Stimulated activated CD4-positive, alpha-beta T cell treated with anti-CD3 and anti-CD28 coated beads, Interleukin-1b, Interleukin-23, amount 100 ng/mL, for 48 hours (primary cell): ENCODE results near the gene ALDH2.
"Not testable (repeated sequence)": the region's sequence is repeated elsewhere in the genome, so short reads cannot be mapped to it uniquely, and the experiment has no call there.

Source experiments
- DNase-seq: peaks from one replicate; pipeline ENCODE4 v3.0.0-alpha.2; 2020

ALDH2 gene

GRCh38 chr12:111766608-111767361 is at the start of gene ALDH2:
TSS of gene ALDH2 (plus strand) at chr12:111766933. CDS start at chr12:111766983, 50 bp downstream.
- peak; percentile 19 for DNase-seq

GRCh38 chr12:111719316-111719715 is 47.4 kb upstream of the ALDH2 start:
- not testable (repeated sequence) for DNase-seq

GRCh38 chr12:111720457-111720856 is 46.3 kb upstream of the ALDH2 start:
- no peak for DNase-seq

GRCh38 chr12:111723646-111724360 is 42.9 kb upstream of the ALDH2 start:
- DNase-seq = not testable (repeated sequence)

- DNase-seq = no peak
Observed at GRCh38 chr12:111728795-111729194, 37.9 kb upstream of the ALDH2 start.

- DNase-seq = no peak
Observed at GRCh38 chr12:111730420-111730819, 36.3 kb upstream of the ALDH2 start.

GRCh38 chr12:111732786-111733185 is 33.9 kb upstream of the ALDH2 start:
- no peak for DNase-seq

- no peak for DNase-seq
Observed at GRCh38 chr12:111733340-111733915, 33.3 kb upstream of the ALDH2 start.

- DNase-seq = not testable (repeated sequence)
Observed at GRCh38 chr12:111739524-111739923, 27.2 kb upstream of the ALDH2 start.

- DNase-seq = no peak
Observed at GRCh38 chr12:111741235-111741812, 25.4 kb upstream of the ALDH2 start.

- DNase-seq = no peak
Observed at GRCh38 chr12:111745211-111745610, 21.5 kb upstream of the ALDH2 start.

GRCh38 chr12:111747333-111747732 is 19.4 kb upstream of the ALDH2 start:
- DNase-seq = no peak

GRCh38 chr12:111748151-111748672 is 18.5 kb upstream of the ALDH2 start:
- DNase-seq = no peak

- no peak for DNase-seq
Observed at GRCh38 chr12:111748867-111749266, 17.9 kb upstream of the ALDH2 start.

GRCh38 chr12:111749391-111749790 is 17.3 kb upstream of the ALDH2 start:
- DNase-seq = no peak

GRCh38 chr12:111753144-111753881 is 13.4 kb upstream of the ALDH2 start:
- no peak for DNase-seq

GRCh38 chr12:111754671-111755070 is 12.1 kb upstream of the ALDH2 start:
- no peak for DNase-seq

GRCh38 chr12:111756196-111756595 is 10.5 kb upstream of the ALDH2 start:
- no peak for DNase-seq

GRCh38 chr12:111756681-111757080 is 10.1 kb upstream of the ALDH2 start:
- no peak for DNase-seq

- no peak for DNase-seq
Observed at GRCh38 chr12:111757361-111758119, 9.2 kb upstream of the ALDH2 start.

- DNase-seq = no peak
Observed at GRCh38 chr12:111758120-111758561, 8.6 kb upstream of the ALDH2 start.

- no peak for DNase-seq
Observed at GRCh38 chr12:111759271-111759670, 7.5 kb upstream of the ALDH2 start.
